Mucosa of rectum (tissue), 2 donors: Measurements from ENCODE around the gene POLRMT.

ENCODE experiments used
- H3K27ac ChIP-seq, 2 donors: one replicate each; pipeline ENCODE4 v1.7.0; 2013; ENCODE audit warnings: inconsistent platforms in 2 of 2, low read depth in 2 of 2, low read length in 2 of 2
- H3K27me3 ChIP-seq, 2 donors: one replicate each; pipeline ENCODE4 v1.7.0; 2013; ENCODE audit warnings: low read length in 2 of 2; ENCODE audit not compliant: control insufficient read depth in 2 of 2, insufficient read depth in 2 of 2
- H3K36me3 ChIP-seq, 2 donors: one replicate each; pipeline ENCODE4 v1.7.0; 2013; ENCODE audit warnings: low read length in 2 of 2; ENCODE audit not compliant: control insufficient read depth in 2 of 2, insufficient read depth in 2 of 2
- H3K4me1 ChIP-seq, 2 donors: one replicate each; pipeline ENCODE4 v1.7.0; 2013; ENCODE audit warnings: low read length in 2 of 2, mild to moderate bottlenecking in 1 of 2; ENCODE audit not compliant: control insufficient read depth in 2 of 2, insufficient read depth in 2 of 2
- H3K4me3 ChIP-seq, 2 donors: one replicate each; pipeline ENCODE4 v1.7.0; 2013; ENCODE audit warnings: low read length in 2 of 2
- H3K9ac ChIP-seq, 2 donors: one replicate each; pipeline ENCODE4 v1.7.0; 2013; ENCODE audit warnings: low read length in 2 of 2, low read depth in 1 of 2, mild to moderate bottlenecking in 1 of 2
- H3K9me3 ChIP-seq, 2 donors: one replicate each; pipeline ENCODE4 v1.7.0; 2013; ENCODE audit warnings: low read length in 2 of 2; ENCODE audit not compliant: control insufficient read depth in 2 of 2
- donor health status: healthy.
- donor health status: Normal muscosa, but diverticular disease.

Gene POLRMT

DNA sequence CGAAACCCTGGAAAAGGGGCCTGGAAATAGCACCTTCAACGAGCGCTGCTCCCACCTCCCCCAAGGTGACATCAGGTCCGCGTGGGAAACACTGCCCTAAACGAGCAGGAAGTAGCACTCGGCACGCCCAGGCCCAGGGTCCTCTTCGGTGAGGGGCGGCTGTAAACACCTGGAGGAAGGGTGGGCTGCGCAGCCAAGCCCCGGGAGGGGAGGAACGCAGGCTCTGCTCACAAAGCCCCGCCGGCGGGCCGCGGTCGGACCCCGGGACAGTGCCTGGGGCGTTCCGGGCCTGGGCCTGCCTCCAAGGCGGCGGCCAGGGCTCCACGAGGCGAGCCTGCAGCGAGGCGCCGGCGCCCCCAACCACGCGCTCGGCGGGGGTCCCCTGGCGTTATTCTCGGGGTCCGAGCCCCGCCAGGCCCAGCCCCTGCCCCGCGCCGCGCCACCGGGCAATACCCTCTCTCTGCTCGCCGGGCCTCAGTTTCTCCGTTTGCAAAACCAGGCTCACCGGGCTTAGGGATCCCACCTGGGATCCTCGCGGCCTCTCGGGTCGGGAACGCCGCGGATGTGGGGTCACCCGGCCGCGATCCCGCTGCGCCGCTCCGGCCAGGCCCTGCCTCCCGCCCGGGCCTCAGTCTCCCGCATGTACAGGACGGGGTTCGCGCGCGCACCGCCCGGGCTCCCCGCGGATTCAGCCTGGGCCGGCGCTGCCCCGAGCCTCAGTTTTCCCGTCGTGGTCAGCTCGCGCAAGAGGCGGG lies 29.0 kb upstream of the POLRMT start:
- Histone ChIP-seq H3K4me1 (peaks cover 48 to 50% of the 10 kb centered on the region in 2 donors), H3K9ac (peak overlapping the region; percentile 95 to 96), H3K27ac (peak overlapping the region; percentile 95 to 96), H3K9me3 (no peaks in the 10 kb centered on the region), H3K36me3 (no peaks in the 10 kb centered on the region), H3K4me3 (peak overlapping the region; percentile 79 to 82), H3K27me3 (no peaks in the 10 kb centered on the region)

DNA sequence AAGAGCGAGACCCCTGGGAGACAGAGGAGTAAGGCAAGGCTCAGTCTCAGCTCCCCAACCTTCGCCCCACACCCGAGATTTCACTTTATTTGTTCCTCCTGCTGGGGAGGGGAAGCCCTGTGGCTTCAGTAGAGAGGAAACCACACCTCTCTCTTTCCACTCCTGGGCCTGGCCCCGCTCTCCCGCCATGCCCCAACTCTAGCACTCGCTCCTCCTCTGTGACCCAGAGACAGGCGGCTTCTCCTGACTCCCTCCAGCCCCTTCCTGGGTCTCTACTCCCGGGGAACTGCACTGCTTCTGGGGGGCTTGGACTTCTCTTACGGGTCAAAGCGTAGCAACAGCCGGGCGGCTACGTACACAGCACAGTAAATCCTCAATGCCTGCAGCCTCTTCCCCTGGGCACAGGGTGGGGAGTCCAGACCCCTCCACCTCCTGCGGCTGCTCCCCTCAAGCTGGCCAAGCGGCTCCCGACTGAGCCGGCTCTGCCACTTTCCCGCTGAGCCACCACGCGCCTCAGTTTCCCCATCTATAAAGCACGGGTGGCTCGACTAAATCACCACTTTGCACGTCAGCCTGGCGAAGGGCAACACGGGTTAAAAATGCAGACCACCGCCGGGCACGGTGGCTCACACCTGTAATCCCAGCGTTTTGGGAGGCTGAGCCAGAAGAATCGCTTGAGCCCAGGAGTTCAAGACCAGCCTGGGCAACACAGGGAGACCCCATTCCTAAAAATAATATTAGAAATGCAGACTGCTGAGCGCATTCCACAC lies 28.3 kb upstream of the POLRMT start:
- no peaks in the 10 kb centered on the region for H3K27me3 ChIP-seq
- H3K4me3 ChIP-seq = peak overlapping the region; percentile 79 to 82
- peak overlapping the region; percentile 95 to 96 for H3K27ac ChIP-seq
- H3K36me3 ChIP-seq = no peaks in the 10 kb centered on the region
- no peaks in the 10 kb centered on the region for H3K9me3 ChIP-seq
- H3K4me1 ChIP-seq = peaks cover 50 to 51% of the 10 kb centered on the region in 2 donors
- H3K9ac ChIP-seq = peak overlapping the region; percentile 95 to 96

DNA sequence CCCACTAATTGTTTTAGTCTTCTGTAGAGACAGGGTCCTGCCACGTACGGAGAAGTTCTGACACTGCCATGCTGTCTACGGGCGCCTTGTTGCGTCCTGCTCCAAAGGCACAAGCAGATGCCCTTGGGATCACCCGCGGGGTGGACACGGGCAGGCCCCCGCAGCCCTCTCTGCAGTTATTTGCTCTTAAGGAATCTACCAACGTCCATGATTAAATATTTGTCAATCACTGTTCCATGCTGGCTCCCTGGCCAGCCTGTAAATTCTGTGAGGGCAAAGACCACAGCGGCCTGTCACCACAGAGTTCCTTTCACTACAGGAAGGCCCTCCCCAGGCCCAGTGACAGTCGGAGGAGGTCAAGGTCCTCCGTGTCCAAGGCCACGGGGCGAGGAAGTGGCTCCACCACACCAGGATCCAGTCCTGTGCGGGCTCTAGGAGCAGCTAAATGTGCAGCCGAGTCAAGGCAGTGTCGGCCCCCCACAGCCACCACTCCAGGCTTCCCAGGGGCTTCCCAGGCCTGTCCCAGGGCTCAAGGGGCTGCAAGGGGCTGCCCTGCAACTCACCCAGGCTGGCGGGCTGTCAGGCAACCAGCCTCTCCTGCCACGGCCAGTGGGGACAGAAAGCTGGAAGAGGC lies 27.6 kb upstream of the POLRMT start:
- peak overlapping the region; percentile 95 to 96 for H3K27ac ChIP-seq
- H3K9ac ChIP-seq = peak overlapping the region; percentile 95 to 96
- peaks cover 50 to 51% of the 10 kb centered on the region in 2 donors for H3K4me1 ChIP-seq

GRCh38 chr19:658916-659839 lies 25.8 kb upstream of the POLRMT start:
- Histone ChIP-seq H3K9ac (peak overlapping the region in 1 of 2 donors; percentile 27), H3K9me3 (no peaks in the 10 kb centered on the region), H3K27ac (peak overlapping the region in 1 of 2 donors; percentile 96), H3K4me1 (peaks cover 44 to 46% of the 10 kb centered on the region in 2 donors), H3K27me3 (no peaks in the 10 kb centered on the region), H3K36me3 (no peaks in the 10 kb centered on the region), H3K4me3 (no peak overlapping the region)

More for the DNA sequence above, 27.6 kb upstream of the POLRMT start:
- no peaks in the 10 kb centered on the region for H3K27me3 ChIP-seq
- no peaks in the 10 kb centered on the region for H3K9me3 ChIP-seq
- peak overlapping the region; percentile 79 to 82 for H3K4me3 ChIP-seq
- H3K36me3 ChIP-seq = no peaks in the 10 kb centered on the region

DNA sequence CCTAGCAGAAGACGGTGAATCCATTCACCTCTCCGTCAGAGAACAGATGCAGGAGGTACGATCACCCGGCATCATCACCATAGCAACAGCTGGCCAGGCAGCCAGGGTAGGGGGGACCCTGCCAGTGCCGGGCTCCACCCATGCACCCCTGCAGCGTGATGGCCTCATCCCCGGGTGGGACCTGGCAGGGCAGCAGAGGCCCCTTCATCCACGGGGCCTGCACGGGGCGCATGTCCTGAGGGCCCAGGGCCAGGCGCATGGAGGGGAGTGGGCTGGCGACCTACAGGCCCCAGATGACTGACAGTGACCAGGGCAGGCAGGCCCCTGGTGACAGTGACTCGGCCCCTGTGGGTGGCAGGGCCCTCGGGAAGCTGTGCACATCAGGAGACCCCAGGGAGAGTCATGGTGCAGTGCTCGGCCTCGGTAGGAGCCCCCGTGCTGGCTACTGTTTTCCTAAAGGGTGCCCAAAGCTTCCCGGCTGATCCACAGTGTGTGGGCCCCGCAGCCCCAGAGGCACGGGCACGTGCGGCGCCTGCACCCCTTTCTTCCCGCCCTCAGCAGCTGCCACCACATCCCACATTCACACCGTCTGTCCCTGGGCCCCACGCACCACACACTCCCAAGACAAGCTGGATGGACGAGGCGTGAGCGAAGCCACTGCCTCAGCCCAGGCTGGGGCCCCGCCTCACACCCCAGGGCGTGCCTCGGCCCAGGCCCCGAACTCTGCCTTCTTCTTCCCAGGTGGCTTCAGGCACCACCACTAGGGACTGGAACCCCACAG lies 24.9 kb upstream of the POLRMT start:
- H3K36me3 ChIP-seq = peaks cover 6 to 7% of the 10 kb centered on the region in 2 donors
- peaks cover 38 to 41% of the 10 kb centered on the region in 2 donors for H3K4me1 ChIP-seq
- H3K4me3 ChIP-seq = no peak overlapping the region

DNA sequence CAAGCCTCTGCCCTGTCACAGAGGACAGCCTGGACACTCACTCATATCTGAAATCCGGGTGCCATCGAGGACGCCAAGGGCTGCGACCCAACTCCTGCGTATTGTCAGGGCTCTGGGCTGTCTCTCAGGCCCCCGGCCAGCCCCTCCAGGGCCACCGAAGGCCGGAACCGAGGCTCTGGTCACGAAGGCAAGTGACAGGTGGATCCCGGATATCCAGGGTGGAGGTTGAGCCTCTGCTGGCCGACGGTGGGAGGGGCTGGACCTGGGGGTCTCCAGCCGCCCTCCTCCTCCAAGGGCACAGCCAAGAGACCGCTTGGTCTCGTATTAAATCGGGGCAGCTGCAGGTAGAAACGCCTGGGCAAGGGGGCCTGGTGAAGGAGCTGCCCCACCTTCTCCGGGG lies 24.3 kb upstream of the POLRMT start:
- H3K27ac ChIP-seq = no peak overlapping the region
- H3K36me3 ChIP-seq = peaks cover 6 to 8% of the 10 kb centered on the region in 2 donors
- H3K27me3 ChIP-seq = no peaks in the 10 kb centered on the region
- no peaks in the 10 kb centered on the region for H3K9me3 ChIP-seq
- H3K4me1 ChIP-seq = peaks cover 38 to 41% of the 10 kb centered on the region in 2 donors
- H3K4me3 ChIP-seq = no peak overlapping the region
- H3K9ac ChIP-seq = no peak overlapping the region

More for the DNA sequence above, 24.9 kb upstream of the POLRMT start:
- no peaks in the 10 kb centered on the region for H3K9me3 ChIP-seq
- no peak overlapping the region for H3K27ac ChIP-seq
- H3K9ac ChIP-seq = no peak overlapping the region
- H3K27me3 ChIP-seq = no peaks in the 10 kb centered on the region

DNA sequence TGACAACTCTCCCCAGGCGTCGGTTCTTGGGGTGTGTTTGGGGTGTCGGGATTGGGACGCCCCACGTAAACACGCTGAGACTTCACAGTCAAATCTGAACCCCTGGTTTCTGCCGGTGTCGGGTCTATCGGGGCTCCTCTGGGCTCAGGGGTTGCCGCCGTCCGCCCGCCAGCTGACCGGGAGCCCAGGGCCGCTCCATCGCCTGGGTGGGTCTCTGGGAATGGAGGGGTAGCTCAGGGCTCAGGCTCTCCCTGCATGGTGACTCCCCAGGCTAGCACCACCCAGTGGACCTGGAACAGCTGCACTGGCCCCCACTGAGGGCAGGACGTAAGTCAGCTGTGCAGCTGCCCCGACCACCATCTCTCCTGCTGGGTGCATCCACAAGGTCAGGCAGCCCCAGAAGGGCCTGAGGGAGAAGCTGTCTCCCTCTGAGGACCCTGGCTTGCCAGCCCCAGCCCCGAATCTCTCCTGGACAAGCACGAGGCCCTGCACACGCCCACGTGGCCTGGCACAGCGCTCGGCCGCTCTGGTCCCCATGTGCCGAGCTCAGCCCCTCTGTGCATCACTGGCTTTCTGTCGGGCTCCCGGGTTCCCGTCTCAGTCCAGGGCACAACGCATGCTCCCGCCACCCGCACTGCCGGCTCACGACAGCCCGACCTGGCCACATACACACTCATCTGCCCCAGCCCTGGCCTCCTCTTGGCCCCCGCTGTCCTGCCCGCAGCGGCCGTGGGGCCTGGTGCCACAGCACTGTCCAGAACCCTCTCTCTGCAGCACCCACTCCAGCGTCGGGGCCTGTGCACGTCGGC lies 23.6 kb upstream of the POLRMT start:
- H3K36me3 ChIP-seq = peaks cover 11 to 12% of the 10 kb centered on the region in 2 donors
- no peak overlapping the region for H3K4me3 ChIP-seq
- H3K9me3 ChIP-seq = no peaks in the 10 kb centered on the region
- no peak overlapping the region for H3K27ac ChIP-seq
- H3K4me1 ChIP-seq = peaks cover 36 to 40% of the 10 kb centered on the region in 2 donors
- no peaks in the 10 kb centered on the region for H3K27me3 ChIP-seq
- H3K9ac ChIP-seq = no peak overlapping the region

DNA sequence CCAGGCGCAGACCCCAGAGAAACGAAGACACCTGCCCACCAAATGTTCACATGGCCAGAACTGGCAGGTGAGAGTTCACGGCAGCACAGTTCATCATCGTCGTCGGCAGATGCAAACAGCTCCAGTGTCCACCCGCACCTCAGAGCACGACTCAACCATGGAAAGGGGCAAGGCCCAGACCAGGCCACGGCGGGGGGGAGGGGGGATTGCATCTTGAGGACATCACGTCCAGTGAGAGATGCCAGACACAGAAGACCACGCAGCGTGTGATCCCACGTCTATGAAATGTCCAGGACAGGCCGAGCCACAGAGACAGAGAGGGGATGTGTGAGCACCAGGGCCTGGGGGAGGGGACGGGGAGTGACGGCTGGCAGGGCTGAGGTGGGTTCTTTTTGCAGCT lies 22.4 kb upstream of the POLRMT start:
- Histone ChIP-seq H3K4me1 (peaks cover 23 to 29% of the 10 kb centered on the region in 2 donors), H3K27me3 (no peaks in the 10 kb centered on the region), H3K27ac (no peak overlapping the region), H3K9me3 (no peaks in the 10 kb centered on the region), H3K36me3 (peaks cover 17 to 21% of the 10 kb centered on the region in 2 donors), H3K9ac (no peak overlapping the region), H3K4me3 (no peak overlapping the region)
